K562 (cell line): ENCODE data around the gene CRIP1. TPM values are rescaled to one million over a fixed set of nuclear protein-coding genes. Genes with fewer than 3 reads are reported as not detected.

ENCODE experiments used
- ATAC-seq: fragments of 200-7000 bp; cut with Tn5 transposase; 3 replicates; pipeline ENCODE4 v1.9.1; 2020; ENCODE audit warnings: moderate library complexity
- BruUV-seq: library from RNA; stranded (reverse); fragments of 400-500 nt; replicated peaks from 2 replicates; lab custom pipeline; 2021; lab: Mats Ljungman, UMichigan
- CTCF ChIA-PET: fragments of 300-600 bp; formaldehyde crosslinking; extraction: SDS; loops from one replicate; lab custom pipeline; 2021; ENCODE audit warnings: low intra/inter-chr PET ratio; lab: Yijun Ruan, JAX
- POLR2A ChIA-PET: fragments of 300-600, 350-650 bp; sonication (Branson Sonifier 250); formaldehyde crosslinking; extraction: SDS; loops from one replicate; lab custom pipeline; 2021; ENCODE audit warnings: antibody characterized with exemption, inconsistent platforms; lab: Yijun Ruan, JAX
- DNase-seq, 4 experiments: peaks; one replicate each; pipeline versions ENCODE4 v3.0.0 to v3.0.0-alpha.2; 2011 to 2018; ENCODE audit warnings: low spot score in 3 of 4, mixed read lengths in 3 of 4; ENCODE audit errors: extremely low read depth in 1 of 4
- FAIRE-seq: peaks from 2 replicates; lab custom pipeline; 2011; peaks lifted over from hg19 to GRCh38; lab: Jason Lieb, UNC
- H2AFZ ChIP-seq: 2 replicates; pipeline ENCODE4 v1.6.0; 2011; ENCODE audit warnings: low read depth, low read length, control low read depth, inconsistent platforms
- H3K27ac ChIP-seq: fragments of 200-600 bp; 3 replicates; pipeline ENCODE4 v1.8.0; 2011; ENCODE audit warnings: low read depth, mild to moderate bottlenecking, control low read depth, inconsistent platforms, low read length, moderate library complexity, mixed read lengths; ENCODE audit errors: extremely low read depth
- H3K27me3 ChIP-seq, 2 experiments: fragments of 300-600 bp in 1 of 2; 2 replicates in 1 of 2; 3 replicates in 1 of 2; pipeline versions ENCODE4 v1.6.0 to v1.8.0; 2011; ENCODE audit warnings: inconsistent platforms in 2 of 2, low read length in 2 of 2, mild to moderate bottlenecking in 1 of 2, mixed read lengths in 1 of 2, moderate library complexity in 1 of 2; ENCODE audit not compliant: control insufficient read depth in 2 of 2, insufficient read depth in 2 of 2
- H3K36me3 ChIP-seq: fragments of 300-600 bp; 3 replicates; pipeline ENCODE4 v1.8.0; 2011; ENCODE audit warnings: mild to moderate bottlenecking, low read length, inconsistent platforms; ENCODE audit not compliant: control insufficient read depth, insufficient read depth
- H3K4me1 ChIP-seq, 2 experiments: fragments of 200-600 bp in 1 of 2; replicated peaks in 1 of 2; 2 replicates in 1 of 2; 3 replicates in 1 of 2; pipeline versions ENCODE4 v1.5.1 to v1.8.0; 2011; ENCODE audit warnings: inconsistent platforms in 2 of 2, low read length in 2 of 2, mild to moderate bottlenecking in 1 of 2, mixed read lengths in 1 of 2, moderate library complexity in 1 of 2; ENCODE audit not compliant: control insufficient read depth in 2 of 2, insufficient read depth in 2 of 2
- H3K4me2 ChIP-seq: 2 replicates; pipeline ENCODE4 v1.6.1; 2011; ENCODE audit warnings: low read length, control low read depth, inconsistent platforms, mixed read lengths; ENCODE audit not compliant: insufficient read depth
- H3K4me3 ChIP-seq: fragments of 200-600 bp; sonication (generic), shearing (Covaris generic); 2 replicates; pipeline ENCODE4 v1.5.1; 2016; ENCODE audit warnings: control low read depth, inconsistent platforms
- H3K79me2 ChIP-seq: fragments of 200-600 bp; 3 replicates; pipeline ENCODE4 v1.8.0; 2011; ENCODE audit warnings: low read length, inconsistent platforms; ENCODE audit not compliant: control insufficient read depth, insufficient read depth
- H3K9ac ChIP-seq, 2 experiments: 2 replicates each; pipeline versions ENCODE4 v1.6.0 to v1.6.1; 2011; ENCODE audit warnings: low read depth in 2 of 2, low read length in 2 of 2, control low read depth in 1 of 2, inconsistent platforms in 1 of 2, mild to moderate bottlenecking in 1 of 2, mixed read lengths in 1 of 2; ENCODE audit not compliant: insufficient read depth in 1 of 2
- H3K9me1 ChIP-seq: one replicate; pipeline ENCODE4 v1.6.0; 2011; ENCODE audit warnings: inconsistent platforms, mild to moderate bottlenecking, low read length, moderate library complexity; ENCODE audit not compliant: control insufficient read depth, insufficient read depth
- H3K9me3 ChIP-seq: replicated peaks from 2 replicates; pipeline ENCODE4 v1.5.1; 2011; ENCODE audit warnings: low read depth, low read length, inconsistent platforms; ENCODE audit not compliant: control insufficient read depth, insufficient read depth
- H4K20me1 ChIP-seq: replicated peaks from 2 replicates; pipeline ENCODE4 v1.6.1; 2011; ENCODE audit warnings: low read length, inconsistent platforms, mixed read lengths; ENCODE audit not compliant: control insufficient read depth, insufficient read depth
- HNRNPL ChIP-seq: fragments of 200-400 bp; formaldehyde crosslinking; IDR thresholded peaks from 2 replicates; pipeline ENCODE4 v1.6.1; 2017; ENCODE audit warnings: low read depth, mild to moderate bottlenecking, low read length
- HNRNPLL ChIP-seq: fragments of 200-400 bp; formaldehyde crosslinking; IDR thresholded peaks from 2 replicates; pipeline ENCODE4 v1.6.1; 2017; ENCODE audit warnings: low read length, low read depth, mild to moderate bottlenecking; ENCODE audit not compliant: poor library complexity, severe bottlenecking
- NR2C1 ChIP-seq, 2 experiments: fragments of 450-650 bp; IDR thresholded peaks; 2 replicates each; pipeline ENCODE4 v1.6.1; 2017; ENCODE audit warnings: mild to moderate bottlenecking in 2 of 2, antibody characterized with exemption in 1 of 2, inconsistent platforms in 1 of 2, missing compliant biosample characterization in 1 of 2, missing genetic modification characterization in 1 of 2
- POLR2G ChIP-seq: fragments of 200-400 bp; formaldehyde crosslinking; IDR thresholded peaks from 2 replicates; pipeline ENCODE4 v1.6.1; 2017; ENCODE audit warnings: low read depth, mild to moderate bottlenecking, antibody characterized with exemption, low read length, moderate library complexity
- ZBTB7A ChIP-seq: IDR thresholded peaks from 2 replicates; pipeline ENCODE4 v1.6.1; 2011; ENCODE audit warnings: low read depth, mild to moderate bottlenecking, low read length, moderate library complexity, borderline replicate concordance; ENCODE audit not compliant: control insufficient read depth
- ZFX ChIP-seq: sonication (generic); formaldehyde crosslinking; IDR thresholded peaks from 2 replicates; pipeline ENCODE4 v1.8.0; 2022; ENCODE audit warnings: mild to moderate bottlenecking, missing genetic modification reagents, moderate library complexity
- ZNF41 ChIP-seq: fragments of 250-450 bp; sonication (Bioruptor Pico); conservative IDR thresholded peaks from 2 replicates; pipeline ENCODE4 v1.4.0; 2020; ENCODE audit warnings: mild to moderate bottlenecking
- ZNF695 ChIP-seq: fragments of 450-650 bp; formaldehyde crosslinking; IDR thresholded peaks from 2 replicates; pipeline ENCODE4 v1.4.0; 2020; ENCODE audit warnings: mild to moderate bottlenecking, moderate library complexity
- ZNF699 ChIP-seq: fragments of 250-450 bp; sonication (Bioruptor Pico); IDR thresholded peaks from 2 replicates; pipeline ENCODE4 v1.8.0; 2021; ENCODE audit warnings: mild to moderate bottlenecking, moderate library complexity; ENCODE audit not compliant: insufficient replicate concordance
- WGBS: fragments of 100-300 bp; shearing (Covaris generic); methylation state at CpG from one replicate; pipeline ENCODE4 v1.1.6; 2016; ENCODE audit warnings: low coverage, mixed read lengths; ENCODE audit not compliant: insufficient coverage; ENCODE audit errors: missing lambda C conversion rate; 5-methylcytosine and 5-hydroxymethylcytosine counted together
- in situ Hi-C: fragments of 300-500 bp; cut with MboI; formaldehyde crosslinking; loops from 4 replicates; pipeline ENCODE4 v1.15.0; 2018; ENCODE audit warnings: inconsistent platforms, mixed read lengths
- intact Hi-C: fragments of 100-400 bp; cut with micrococcal nuclease; formaldehyde crosslinking; loops from 2 replicates; pipeline ENCODE4 v1.14.2; 2022
- polyA plus RNA-seq, 8 experiments: library from polyadenylated mRNA; depleted of rRNA in 4 of 8; stranded (reverse) in 5 of 8; unstranded in 3 of 8; fragments of >200 nt; fragmentation: Nextera tagmentation in 2 of 8; fragmentation: Illumina TruSeq in 1 of 8; extraction: Ambion mirVana in 2 of 8; extraction: Trizol in 1 of 8; gene quantifications; 2 replicates each; pipeline versions ENCODE4 v1.2.1 to v1.2.3, GENCODE V29; 2011 to 2014; ENCODE audit warnings: inconsistent platforms in 1 of 8, missing spikeins in 1 of 8
- total RNA-seq, 7 experiments: library from RNA; depleted of rRNA in 6 of 7; stranded (reverse); fragments of >200 nt in 6 of 7; fragmentation: Illumina TruSeq in 2 of 7; extraction: Trizol in 2 of 7; gene quantifications; 2 replicates each; pipeline versions ENCODE4 v1.2.1 to v1.2.3, GENCODE V29; 2011 to 2021; ENCODE audit warnings: low replicate concordance in 1 of 7
- TF ChIP-seq, protein P1 (sequence below): sonication (generic); formaldehyde crosslinking; IDR thresholded peaks from 2 replicates; pipeline ENCODE4 v1.8.1; 2023; ENCODE audit warnings: mild to moderate bottlenecking, missing genetic modification reagents

The CRIP1 gene
- total and polyA plus RNA-seq, 9 of the 15 experiments (the other 6 are each of a cell fraction or from before 2014, with no cell fraction given) = 0.11 to 0.58 (median 0.14) TPM; not detected in 6

GRCh38 chr14:105487449-105487985 is 831 bp downstream of the CRIP1 start:
- peak overlapping the region in 1 of 2 experiments; percentile 26; a peak in 1 of 4 replicates for H3K9ac ChIP-seq
- no peaks in the 10 kb centered on the region for H3K9me3 ChIP-seq
- peaks cover 6 to 89% of the 10 kb centered on the region in 2 experiments for H3K4me1 ChIP-seq
- FAIRE-seq = no peak
- no peak overlapping the region for H3K4me2 ChIP-seq
- WGBS = 35% methylated on average over 7 of the region's 48 CpGs
- ATAC-seq = no peak
- no peak for TF ChIP-seq HNRNPLL
- 0 out of 2 replicates have a peak, but pooled peaks have one; percentile 24 for TF ChIP-seq POLR2G
- 0 out of 2 replicates have a peak, but pooled peaks have one; percentile 24 for TF ChIP-seq HNRNPL
- 0 out of 2 replicates have a peak, but pooled peaks have one; percentile 26 for TF ChIP-seq ZFX
- peak; percentile 60; the same call in 1 of the 2 replicates for TF ChIP-seq NR2C1 (IDR thresholded peaks at IDR 0.05)
- peak; percentile 36; the same call in 1 of the 2 replicates for TF ChIP-seq NR2C1 (tag; IDR thresholded peaks at IDR 0.05)
- TF ChIP-seq ZNF699 (CRISPR knock-in tag) = no peak
- no peak for TF ChIP-seq ZNF695 (CRISPR knock-in tag)
- TF ChIP-seq, protein P1, sequence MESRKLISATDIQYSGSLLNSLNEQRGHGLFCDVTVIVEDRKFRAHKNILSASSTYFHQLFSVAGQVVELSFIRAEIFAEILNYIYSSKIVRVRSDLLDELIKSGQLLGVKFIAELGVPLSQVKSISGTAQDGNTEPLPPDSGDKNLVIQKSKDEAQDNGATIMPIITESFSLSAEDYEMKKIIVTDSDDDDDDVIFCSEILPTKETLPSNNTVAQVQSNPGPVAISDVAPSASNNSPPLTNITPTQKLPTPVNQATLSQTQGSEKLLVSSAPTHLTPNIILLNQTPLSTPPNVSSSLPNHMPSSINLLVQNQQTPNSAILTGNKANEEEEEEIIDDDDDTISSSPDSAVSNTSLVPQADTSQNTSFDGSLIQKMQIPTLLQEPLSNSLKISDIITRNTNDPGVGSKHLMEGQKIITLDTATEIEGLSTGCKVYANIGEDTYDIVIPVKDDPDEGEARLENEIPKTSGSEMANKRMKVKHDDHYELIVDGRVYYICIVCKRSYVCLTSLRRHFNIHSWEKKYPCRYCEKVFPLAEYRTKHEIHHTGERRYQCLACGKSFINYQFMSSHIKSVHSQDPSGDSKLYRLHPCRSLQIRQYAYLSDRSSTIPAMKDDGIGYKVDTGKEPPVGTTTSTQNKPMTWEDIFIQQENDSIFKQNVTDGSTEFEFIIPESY (CRISPR knock-in tag) = peak; percentile 84
- no peak for TF ChIP-seq ZNF41 (CRISPR knock-in tag)
- 0 out of 2 replicates have a peak, but pooled peaks have one; percentile 17 for TF ChIP-seq ZBTB7A
- POLR2A ChIA-PET = no interaction called here
- H3K79me2 ChIP-seq = peaks cover 5% of the 10 kb centered on the region; the same call in 2 of the 3 replicates
- DNase-seq = peak in 1 of 4 experiments; percentile 31
- no peak overlapping the region for H3K27ac ChIP-seq
- intact Hi-C loops = loop anchor here (5.0 kb wide), 1 partner anchor 40 kb away; no protein-coding TSS in a partner anchor
- no TSS peak for BruUV-seq
- H3K9me1 ChIP-seq = no peaks in the 10 kb centered on the region
- H3K36me3 ChIP-seq = peaks cover under 1% of the 10 kb centered on the region; the same call in 1 of the 3 replicates
- in situ Hi-C loops = loop anchor here (5.0 kb wide), 1 partner anchor 115 kb away; no protein-coding TSS in a partner anchor
- H3K4me3 ChIP-seq = no peak overlapping the region
- H4K20me1 ChIP-seq = peaks cover 6% of the 10 kb centered on the region
- H2AFZ ChIP-seq = no peak overlapping the region
- CTCF ChIA-PET = no interaction called here
- H3K27me3 ChIP-seq = no peaks in the 10 kb centered on the region
